ENCODE results near the gene RASSF5.

RASSF5 gene

DNA sequence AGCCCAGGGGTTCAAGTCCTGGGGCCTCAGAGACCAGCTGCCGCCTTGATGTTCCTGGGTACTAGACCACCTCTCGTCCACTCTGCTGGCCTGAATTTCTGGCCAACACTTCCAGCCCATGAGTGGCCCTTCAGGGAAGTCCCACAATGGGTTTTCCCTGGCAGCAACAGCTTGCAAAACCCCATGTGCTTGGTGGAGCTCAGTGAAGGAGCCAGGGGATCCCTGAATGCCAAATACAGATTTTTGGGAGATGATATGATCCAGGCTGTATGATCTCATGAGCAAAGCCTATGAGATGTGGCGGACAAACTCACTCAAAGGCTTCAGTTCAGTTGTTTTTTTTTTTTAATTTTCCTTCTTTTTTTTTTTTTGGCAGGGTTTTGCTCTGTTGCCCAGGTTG, 9.6 kb upstream of the RASSF5 start:
- DNase-seq = peak; percentile 62 to 81

DNA sequence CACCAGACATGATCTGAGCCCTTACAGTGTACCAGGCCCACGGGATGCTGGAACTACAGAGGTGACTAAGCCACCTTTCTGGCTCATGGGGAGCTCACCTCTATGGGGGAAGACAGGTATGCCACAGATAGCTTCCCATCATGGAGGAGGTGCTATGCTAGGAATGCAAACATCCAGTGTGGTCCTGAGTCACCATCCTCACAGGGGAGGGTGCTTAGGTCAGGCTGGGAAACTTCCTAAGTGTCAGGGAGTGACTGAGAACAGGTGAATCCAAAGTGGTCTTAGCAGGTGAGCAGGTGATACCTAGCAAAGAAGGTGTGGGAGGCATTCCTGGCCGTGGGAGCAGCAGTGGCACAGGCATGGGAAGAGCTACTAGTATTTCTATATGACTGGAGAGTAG, 8.6 kb upstream of the RASSF5 start:
- DNase-seq = no peak

DNA sequence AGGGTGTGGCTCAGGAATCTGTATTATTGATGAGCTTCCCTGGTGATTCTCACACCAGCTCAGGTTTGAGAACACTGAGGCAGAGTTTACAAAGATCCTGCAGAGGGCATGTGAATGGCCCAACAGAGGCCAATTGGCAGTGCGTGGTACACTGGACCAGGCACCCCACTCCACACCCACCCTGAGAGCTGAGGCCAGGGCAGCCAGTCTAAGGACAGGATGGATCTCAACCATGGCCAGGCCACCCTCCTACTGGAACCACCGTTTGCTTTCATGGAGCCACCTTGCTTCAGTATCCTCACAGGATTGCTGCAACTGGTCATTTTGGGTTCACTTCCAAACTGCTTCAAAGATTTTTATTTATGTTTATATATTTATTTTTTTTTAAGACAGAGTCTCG, 7.3 kb upstream of the RASSF5 start:
- no peak for DNase-seq

DNA sequence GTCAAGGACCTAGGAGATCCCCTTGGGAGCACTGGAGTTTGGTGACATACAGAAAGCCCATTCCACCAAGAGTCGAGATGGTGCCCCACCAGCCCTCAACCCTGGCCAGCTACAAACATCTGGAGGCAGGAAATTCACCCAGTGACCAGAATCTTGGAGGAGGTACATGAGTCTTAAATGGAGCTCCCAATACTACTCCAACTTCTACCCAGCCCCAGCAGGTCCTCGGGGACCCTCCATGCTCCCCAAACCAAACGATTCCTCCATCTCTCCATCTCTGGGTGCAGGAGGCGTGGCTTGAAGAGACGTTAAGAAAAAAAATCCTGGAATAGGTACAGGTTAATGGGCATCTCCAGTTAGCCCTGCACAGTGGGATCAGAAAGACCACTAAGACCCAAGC, 5.5 kb upstream of the RASSF5 start:
- DNase-seq = no peak

DNA sequence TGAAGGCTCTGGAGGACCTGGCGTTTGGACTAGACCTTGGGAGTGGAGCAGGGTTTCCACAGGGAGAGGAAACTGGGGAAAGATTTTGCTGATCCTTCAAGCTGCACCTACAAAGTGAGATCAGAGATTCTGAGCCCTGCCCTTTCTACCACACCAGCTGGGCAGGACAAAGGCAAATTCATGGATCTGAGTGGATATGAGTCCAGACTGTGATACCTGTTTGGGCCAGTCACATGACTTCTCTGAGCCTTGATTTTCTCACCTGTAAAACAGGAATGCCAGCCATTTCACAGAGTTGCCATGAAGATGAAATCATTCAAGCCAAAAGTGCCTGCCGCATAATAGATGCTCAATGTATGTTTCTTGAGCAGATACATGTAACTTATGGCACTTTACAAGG, 4.9 kb upstream of the RASSF5 start:
- DNase-seq = no peak

DNA sequence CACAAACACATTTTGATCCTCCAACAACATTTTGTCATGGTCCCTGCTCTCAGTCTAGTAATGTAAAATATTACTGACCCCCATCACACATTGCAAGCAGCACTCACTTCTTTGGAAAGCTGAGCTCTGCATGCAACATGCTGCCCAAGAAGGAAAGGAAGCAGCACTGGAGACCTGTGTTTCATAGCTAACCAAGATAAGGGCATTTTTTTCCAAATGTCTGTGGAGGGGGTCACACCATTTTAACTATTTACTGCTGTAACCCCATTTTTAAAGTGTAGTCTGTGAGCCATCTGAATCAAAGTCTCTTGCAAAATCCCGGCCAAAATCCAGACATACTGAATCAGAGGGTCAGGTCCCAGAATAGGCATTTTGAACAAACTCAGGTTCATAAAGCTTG, 4.5 kb upstream of the RASSF5 start:
- no peak for DNase-seq

DNA sequence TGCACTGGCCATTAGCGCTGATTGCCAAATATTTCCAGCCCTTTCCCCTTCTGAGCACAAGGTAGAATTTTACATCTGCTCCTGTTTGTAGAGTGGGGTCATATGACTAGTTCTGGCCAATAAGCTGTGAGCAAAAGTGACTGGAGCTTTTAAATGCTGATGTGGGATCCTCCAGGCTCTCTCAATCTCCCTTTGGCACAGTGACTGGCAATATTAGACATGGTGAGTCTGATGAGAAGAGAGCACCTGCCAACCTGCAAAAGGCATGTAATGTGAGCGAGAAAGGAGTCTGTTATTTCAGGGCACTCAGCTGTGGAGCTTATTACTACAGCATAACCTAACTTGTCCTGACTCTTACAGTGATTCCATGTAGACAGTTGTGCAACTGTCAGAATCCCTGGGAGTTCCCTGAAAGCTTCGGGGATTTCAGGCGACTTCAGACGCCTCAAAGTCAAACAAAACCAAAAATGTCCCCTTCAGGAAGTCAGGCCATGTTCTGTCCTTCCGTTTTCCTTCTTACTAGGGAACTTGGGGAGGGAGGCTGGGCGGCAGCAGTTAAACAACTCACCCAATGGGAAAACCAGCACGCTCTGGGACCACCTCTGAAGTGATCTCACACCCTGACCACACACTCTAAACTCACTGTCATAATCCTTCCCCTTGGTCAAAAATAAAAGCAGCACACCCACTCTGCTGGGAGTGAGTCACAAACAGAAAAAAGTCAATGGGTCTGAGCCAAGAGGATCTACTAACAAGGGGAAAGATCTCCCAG, 3.6 kb upstream of the RASSF5 start:
- DNase-seq = peak; percentile 95 to 100

DNA sequence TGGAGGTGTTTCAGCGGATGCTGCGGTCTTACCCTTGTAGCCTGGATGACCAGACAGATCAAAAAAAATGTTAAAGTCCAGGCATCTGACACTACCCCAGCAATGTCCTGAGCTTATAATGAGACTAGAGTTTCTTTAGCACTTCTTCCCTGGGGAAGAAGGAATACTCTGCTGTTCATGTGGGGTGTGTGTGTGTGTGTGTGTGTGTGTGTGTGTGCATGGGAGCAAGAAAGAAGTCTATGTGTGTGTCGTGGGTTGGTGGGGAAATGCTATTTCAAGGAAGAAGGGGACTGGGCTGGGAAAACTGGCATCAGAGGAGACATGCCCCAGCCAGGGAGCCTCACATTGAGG, 3.0 kb upstream of the RASSF5 start:
- DNase-seq = no peak

DNA sequence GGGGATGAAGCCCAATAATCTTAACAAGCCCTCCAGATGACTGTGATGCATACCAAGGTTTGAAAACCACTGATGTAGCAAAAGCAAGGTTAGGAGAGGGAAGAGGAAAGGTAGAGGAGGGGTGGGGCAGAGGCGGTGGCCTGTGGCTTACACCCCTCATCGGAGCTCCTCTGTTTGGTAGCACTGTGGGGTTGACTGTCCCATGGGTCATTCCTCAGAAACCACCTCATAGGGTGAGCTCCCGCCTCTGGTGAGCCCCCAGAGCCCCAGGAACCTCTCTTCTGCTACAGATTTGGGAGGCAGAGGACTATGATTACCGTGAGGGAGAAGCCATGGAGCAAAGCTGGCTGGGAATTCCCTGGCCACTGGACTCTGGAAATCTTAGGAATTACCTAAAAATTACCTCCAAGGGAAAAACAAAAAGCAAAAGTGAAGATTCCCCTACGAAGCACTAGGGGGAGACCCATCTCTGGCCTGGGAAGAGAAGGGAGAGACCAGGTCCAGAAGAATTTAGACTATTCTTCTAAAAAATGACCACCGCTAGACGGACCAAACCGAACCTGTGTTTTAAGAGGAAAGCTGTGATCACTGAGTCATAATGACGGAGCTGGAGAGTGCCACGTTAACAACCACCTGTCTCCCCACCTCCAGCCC, 1.5 kb upstream of the RASSF5 start:
- DNase-seq = peak; percentile 54 to 69

DNA sequence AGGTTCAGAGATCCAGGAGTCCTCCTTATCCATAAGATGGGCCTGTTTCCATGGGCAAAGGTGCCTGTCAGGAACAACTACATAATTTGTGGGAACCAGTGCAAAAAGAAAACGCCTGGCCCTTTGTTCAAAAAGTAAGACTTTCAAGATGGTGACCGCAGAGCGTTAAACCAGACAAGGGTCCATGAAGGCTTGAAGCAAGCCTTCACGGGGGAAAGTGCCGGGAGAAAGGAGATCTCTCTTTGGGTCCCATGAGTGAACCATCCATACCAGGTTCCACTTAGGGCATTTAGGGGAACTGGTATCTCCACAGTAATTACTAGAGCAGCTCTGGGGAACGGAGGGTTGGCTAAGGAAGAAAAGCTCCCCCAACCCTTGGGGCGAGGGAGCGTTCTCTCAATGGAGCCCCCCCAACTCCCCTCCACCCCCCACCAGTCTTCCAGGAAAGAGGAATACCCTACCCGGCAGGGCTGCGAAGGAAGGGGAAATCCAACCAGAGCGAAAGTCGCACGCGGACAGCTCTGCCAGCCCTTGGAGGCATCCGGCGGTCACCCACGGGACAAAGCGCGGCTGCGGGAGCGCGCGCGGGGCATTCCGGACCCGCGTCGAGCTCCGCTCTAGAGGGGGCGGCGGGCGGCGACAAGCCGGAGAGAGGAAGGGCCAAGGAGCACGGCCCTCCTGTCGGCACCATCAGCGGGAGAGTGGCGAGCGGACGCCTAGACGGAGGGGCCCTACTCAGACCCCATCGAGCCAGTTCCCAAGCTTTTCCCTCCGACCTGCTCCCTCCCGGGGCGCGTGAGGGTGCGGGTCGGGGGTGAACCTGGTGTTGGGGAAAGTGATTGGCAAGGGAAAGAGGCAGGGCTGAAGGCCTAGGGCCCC, 687 bp upstream of the RASSF5 start:
- peak; percentile 71 to 81 for DNase-seq

DNA sequence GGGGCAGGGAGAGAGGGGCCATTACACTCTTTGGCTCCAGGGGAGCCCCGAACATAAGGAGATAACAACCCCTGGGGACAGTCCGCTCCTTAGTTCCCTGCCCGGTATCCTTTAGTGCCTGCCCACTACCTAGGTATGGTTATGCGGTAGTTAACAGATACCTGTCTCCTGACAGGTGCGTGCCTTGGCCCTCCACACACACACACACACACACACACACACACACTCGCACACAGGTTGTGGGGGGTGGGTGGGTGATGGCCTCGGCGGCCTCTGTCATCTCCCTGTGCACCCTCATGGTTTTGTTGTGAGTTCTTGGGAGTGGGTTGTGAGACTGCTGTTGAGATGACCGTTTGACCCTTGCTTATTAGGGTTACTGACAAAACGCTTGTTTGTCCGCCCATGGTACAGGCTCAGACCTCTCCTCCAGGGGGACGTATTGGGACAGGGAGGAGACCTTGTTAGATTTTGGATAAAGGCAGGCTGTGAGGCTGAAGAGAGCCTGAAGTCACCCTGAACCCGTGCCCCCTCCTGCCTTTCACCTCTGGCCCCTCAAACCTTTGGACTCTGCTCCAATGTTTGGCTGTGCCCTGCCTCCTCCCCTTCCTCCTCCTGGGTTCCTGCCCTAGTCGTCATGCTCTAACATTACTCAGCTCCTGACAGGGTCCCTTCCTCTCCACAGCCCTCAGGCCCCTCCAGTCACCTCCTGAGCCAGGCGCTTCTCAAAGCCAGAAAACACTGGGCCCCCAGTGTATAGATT, 979 bp downstream of the RASSF5 start:
- DNase-seq = no peak

DNA sequence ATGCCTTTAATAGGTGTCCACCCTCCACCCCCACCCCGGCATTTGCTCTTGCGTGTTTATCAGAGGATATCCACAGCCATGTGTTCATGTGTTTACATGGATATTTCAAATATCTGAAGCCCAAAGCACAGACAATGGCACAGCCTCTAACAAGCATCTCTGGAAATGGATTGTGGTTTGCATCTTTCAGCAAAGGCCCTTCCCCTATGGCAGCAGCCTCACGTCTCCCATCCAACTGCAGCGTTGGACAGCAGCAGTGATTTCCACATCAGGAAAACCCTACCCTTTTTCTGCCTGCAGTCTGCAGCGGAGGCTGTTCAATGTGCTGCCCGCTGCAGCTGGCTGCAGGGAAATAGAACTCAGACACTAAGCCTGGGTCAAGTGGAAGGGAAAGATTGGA, 1.6 kb downstream of the RASSF5 start:
- no peak for DNase-seq

DNA sequence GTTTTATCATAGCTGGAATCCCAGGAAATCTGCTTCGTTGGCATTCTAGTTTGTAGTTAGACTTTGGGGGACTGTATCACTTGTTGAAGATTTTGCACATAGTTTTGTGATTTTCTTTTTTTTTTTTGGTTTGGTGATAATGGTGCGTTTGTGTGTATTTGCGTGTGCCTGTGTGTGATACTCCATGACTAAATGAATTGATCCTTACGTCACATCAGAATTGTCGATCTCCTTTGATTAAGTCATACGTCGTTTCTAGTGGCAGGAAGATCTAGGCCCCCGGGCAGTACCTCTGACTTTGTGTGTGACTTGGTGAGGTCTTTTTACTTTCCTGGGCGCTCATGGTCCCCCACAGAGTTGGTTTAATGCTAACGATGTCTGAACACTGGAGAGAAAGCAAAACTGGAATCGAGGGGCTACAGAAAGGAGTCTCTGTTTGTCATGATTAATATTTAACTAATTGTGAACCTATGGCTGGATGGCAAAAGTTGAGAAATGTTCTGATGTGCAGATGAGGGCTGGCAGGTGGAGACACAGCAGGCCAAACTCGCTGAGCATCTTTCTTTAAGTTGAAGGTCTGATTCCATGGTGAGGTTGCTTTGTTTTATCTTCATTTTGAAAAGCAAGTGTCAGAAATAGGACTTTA, 2.4 kb downstream of the RASSF5 start:
- DNase-seq = no peak

DNA sequence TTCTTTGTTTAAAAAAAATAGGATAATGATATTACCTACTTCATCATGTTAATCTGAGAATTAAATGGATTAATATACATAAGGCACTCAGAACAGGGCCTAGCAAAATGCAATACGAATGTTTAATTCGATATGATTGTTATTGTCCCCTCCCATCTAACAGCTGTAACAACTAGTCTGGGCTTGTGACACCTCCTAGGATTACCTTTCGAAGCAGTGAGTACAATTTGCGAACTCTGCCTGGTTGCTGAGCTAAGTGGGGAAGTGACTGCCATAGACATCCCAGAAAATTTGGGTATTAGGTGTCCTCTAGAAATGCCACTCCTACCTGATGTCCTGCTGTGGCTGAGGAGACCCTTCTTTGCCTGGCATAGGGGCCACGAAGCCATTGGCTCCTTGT, 3.0 kb downstream of the RASSF5 start:
- no peak for DNase-seq

DNA sequence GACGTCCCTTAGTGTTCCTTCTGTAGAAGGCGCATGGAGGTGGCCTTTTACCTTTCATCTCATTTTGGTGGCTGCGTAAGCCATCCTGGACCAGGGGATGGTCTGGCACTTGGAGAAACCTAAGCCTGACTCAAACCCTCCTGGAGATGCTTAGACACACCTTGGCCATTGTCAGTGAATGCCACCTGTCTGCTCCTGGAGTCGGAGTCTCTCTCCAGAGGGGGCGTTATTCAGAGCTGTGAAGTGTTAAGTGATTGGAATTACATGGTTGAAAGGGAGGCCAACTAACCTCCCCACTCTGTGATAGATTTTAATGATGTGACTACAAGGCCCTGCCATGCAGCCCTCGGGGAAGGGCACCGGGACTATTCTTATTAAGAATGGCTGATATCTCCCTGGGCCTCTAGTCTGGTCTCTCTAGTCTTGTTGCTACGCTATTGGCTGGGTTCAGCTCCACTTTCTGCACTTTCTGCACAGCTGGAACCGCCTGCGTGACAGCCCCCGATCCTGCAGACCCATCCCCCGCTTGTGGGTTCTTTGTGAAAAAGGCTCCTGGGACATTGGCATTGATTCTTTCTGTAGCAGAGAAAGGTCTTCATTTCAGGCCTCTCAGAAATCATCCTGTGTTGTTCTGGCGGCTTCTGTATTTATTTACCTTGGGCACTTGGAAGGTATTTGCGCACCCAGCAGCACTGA, 4.2 kb downstream of the RASSF5 start:
- no peak for DNase-seq

DNA sequence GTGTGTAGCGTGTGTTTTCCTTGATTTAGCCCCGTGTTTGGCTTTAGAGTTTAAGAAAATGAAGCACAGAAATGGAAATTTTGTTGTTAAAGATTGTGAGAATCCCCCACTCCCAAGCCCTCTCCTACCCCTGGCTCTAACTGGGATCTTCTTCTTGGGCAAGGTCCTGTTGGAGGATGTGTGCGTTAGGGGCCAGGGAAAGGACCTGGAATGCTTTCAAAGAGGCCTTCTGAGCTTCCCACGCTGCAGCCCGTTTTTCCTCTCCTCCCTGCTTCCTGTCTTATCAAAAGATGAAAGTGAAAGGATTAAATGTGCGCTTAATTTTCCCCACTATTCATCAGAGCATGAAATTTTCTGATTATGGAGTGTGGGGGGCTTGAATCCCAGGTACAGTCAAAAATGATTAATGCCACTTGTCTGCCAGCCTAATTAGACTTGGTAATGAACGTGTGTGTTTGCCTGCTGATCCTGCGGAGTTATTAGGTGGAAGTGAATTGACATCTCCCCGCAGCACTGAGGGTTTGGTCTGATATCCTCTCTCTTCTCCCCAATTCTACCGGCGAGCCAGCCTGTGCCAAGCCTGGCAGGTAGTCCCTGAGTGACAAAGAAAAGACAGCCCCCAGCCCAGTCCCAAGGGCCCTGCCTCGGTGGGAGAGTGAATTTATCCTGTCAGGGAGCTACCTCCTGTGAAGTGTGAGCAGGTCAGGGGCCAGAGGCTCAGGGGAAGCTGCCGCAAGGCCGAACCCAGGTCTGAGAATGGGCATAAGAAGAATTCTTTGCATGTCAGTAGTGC, 4.9 kb downstream of the RASSF5 start:
- no peak for DNase-seq

DNA sequence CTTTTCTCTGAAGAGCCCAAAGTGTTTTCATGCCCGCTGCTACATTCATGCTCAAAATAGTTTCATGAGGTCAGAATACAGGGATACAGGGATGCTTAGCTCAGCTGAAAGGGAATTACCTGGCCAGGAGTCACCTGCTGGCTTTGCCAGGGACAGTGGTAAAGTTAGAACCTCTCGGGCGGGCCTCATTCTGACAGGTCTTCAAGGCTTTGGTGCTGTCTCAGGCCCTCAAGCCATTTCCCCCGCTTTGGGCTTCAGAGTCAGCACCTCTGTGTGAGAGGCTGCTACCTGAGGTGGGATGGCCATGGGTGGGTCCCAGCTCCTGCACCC, 5.5 kb downstream of the RASSF5 start:
- no peak for DNase-seq

DNA sequence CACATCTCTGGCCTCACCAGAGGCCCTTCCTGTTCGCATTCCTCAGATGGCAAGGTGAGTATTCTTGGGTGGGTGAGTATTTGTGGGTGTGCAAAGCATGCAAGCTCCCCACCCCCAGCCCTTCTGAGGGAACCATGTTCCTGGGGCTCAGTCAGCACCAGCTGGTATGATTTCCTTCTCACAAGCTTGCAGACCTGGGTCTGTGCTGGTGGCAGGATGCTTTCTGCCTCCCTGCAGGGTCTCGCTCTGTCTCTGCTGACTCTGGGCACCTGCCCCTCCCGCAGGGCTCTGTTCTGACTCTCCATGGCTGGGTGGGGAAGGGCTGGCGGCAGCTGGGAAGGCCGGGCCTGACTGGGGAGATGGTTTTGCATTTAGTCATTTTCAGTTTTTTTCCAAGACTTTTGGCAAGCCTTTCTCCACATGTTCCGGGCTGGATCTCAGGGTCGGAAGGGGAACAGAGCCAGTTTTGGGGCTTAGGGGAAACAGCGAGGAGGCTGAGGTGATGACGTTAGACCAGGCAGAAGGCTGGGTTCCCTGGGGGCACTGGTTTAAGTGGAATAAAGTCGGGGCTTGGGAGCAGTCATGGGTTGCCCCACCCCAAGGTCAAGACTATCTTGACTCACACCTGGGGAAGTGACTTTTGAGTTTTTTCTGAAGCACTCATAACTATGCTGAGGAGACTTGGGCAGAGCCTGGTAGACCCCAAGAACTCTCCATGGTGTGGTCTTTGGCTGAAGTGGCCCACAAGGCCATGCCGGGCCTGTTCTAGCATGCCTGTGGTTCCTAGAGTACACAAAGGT, 6.2 kb downstream of the RASSF5 start:
- no peak for DNase-seq

DNA sequence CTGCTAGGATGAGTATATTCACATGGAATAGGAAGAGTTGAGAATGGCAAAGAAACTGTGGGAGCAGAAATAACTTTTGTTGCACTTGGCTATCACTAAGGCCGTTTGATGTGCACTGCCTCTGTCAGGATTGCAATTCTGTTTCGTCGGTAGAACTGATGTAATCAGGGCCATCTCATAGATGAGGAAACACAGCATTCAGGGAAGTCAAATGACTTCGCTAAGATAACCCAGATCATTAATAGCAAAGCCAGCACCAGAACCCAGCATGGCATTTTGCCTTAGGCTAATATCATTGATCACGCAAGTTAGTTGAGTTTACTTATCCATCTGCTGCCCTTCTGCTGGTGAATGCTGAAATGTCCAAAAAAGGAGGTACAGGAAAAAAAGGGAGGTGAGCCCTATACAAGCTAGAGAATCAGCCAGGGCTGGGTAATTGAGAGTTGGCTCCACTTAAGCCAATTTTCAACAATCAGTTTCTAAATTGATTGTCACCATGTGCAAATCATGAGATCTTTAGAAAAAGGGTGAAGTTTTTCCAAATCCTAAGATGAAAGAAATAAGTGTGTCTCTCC, 7.6 kb downstream of the RASSF5 start:
- peak; percentile 76 to 80 for DNase-seq

DNA sequence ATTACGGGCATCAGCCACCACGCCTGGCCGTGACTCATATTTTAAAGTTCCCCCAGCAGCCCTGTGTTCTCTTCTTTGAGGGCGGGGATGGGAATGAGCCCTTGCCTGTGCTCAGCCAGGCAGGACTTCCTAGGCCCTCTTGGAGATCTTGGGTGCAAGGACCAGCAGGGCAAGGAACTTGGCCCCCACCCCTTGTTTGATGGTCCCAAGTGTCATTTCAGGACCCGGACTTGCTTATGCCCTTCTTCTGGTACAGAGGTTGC, 9.3 kb downstream of the RASSF5 start:
- peak; percentile 59 to 64 for DNase-seq
